Right cardiac atrium (tissue), 5 donors: ENCODE data around the gene TBC1D9. TPM values are rescaled to one million over a fixed set of nuclear protein-coding genes. Genes with fewer than 3 reads are reported as not detected.

Source experiments
- ATAC-seq, 2 donors: fragments of 200-7000 bp; cut with Tn5 transposase; one replicate each; pipeline versions ENCODE4 v1.8.0 to v1.9.1; 2020; ENCODE audit warnings: moderate library complexity in 2 of 2, mild to moderate bottlenecking in 1 of 2
- DNase-seq, 3 donors: peaks; one replicate each; pipeline ENCODE4 v3.0.0-alpha.2; 2020
- H3K27ac ChIP-seq: one replicate; pipeline ENCODE4 v1.5.1; 2013; ENCODE audit warnings: mild to moderate bottlenecking, low read length, control low read depth, moderate library complexity
- H3K27me3 ChIP-seq: one replicate; pipeline ENCODE4 v1.6.1; 2013; ENCODE audit not compliant: control insufficient read depth, insufficient read depth
- H3K4me1 ChIP-seq: one replicate; pipeline ENCODE4 v1.6.1; 2013; ENCODE audit warnings: low read length; ENCODE audit not compliant: control insufficient read depth, insufficient read depth
- H3K4me3 ChIP-seq: one replicate; pipeline ENCODE4 v1.5.1; 2013; ENCODE audit warnings: low read length, control low read depth
- H3K9me3 ChIP-seq: one replicate; pipeline ENCODE4 v1.6.1; 2013; ENCODE audit warnings: low read length; ENCODE audit not compliant: control insufficient read depth
- WGBS: extraction: QIAGEN DNeasy Blood & Tissue Kit; methylation state at CpG from one replicate; pipeline ENCODE4 v1.1.7; 2013; 5-methylcytosine and 5-hydroxymethylcytosine counted together
- intact Hi-C, 4 donors: fragments of 100-400 bp; cut with DNase I; formaldehyde crosslinking; loops; one replicate each; pipeline versions ENCODE4 v1.11.0 to v1.14.0; 2022 to 2023
- polyA plus RNA-seq: library from polyadenylated mRNA; stranded (reverse); fragments of 200-250 nt; gene quantifications from one replicate; pipeline ENCODE4 v1.2.3, GENCODE V29; 2013
- total RNA-seq, 4 donors: library from RNA; stranded (reverse); fragmentation: NEBNext Ultra II Directional; extraction: Animal tissue kit (Norgen Biotek cat#: 25700); gene quantifications; one replicate each; pipeline ENCODE4 v1.2.1, GENCODE V29; 2021
- donor health status: healthy with polysubstance abuse.
- donor health status: DM: no; HTN: yes; CAD: no.
- donor health status: DM: no; HTN: no; CAD: no.
- donor health status: DM: no; HTN: yes; CAD: no; lungs with severe emphysema.
- donor health status: DM: yes; HTN: yes; CAD: no.

TBC1D9 gene
- total and polyA plus RNA-seq, 5 donors = 5.1 to 13.6 (median 12.7) TPM

- Histone ChIP-seq H3K9me3 (no peaks in the 10 kb centered on the region), H3K27ac (no peak overlapping the region), H3K27me3 (no peaks in the 10 kb centered on the region), H3K4me3 (no peak overlapping the region), H3K4me1 (peaks cover 16% of the 10 kb centered on the region)
- intact Hi-C loops = no loop called here
- 94% methylated on average over 1 of the region's 1 CpG for WGBS
- DNase-seq = no peak
- no peak for ATAC-seq
Observed at GRCh38 chr4:140740422-140740821, 15.8 kb downstream of the TBC1D9 start.

GRCh38 chr4:140739971-140740370 lies 16.2 kb downstream of the TBC1D9 start:
- H3K4me3 ChIP-seq = no peak overlapping the region
- no peaks in the 10 kb centered on the region for H3K27me3 ChIP-seq
- H3K4me1 ChIP-seq = peaks cover 16% of the 10 kb centered on the region
- H3K9me3 ChIP-seq = no peaks in the 10 kb centered on the region
- no peak for DNase-seq
- no peak overlapping the region for H3K27ac ChIP-seq
- no peak for ATAC-seq
- intact Hi-C loops = no loop called here

- no peaks in the 10 kb centered on the region for H3K9me3 ChIP-seq
- no peak overlapping the region for H3K27ac ChIP-seq
- DNase-seq (no peak), ATAC-seq (no peak)
- H3K4me1 ChIP-seq = peaks cover 12% of the 10 kb centered on the region
- H3K27me3 ChIP-seq = no peaks in the 10 kb centered on the region
- no peak overlapping the region for H3K4me3 ChIP-seq
- intact Hi-C loops = no loop called here
- WGBS = 69% methylated on average over 1 of the region's 1 CpG
Observed at GRCh38 chr4:140738139-140738538, 18.0 kb downstream of the TBC1D9 start.

GRCh38 chr4:140736669-140737343 lies 19.4 kb downstream of the TBC1D9 start:
- Histone ChIP-seq H3K9me3 (no peaks in the 10 kb centered on the region), H3K4me1 (peaks cover 12% of the 10 kb centered on the region), H3K27me3 (no peaks in the 10 kb centered on the region), H3K27ac (no peak overlapping the region), H3K4me3 (no peak overlapping the region)
- WGBS = 66% methylated on average over 6 of the region's 6 CpGs
- peak; percentile 55 to 82 for ATAC-seq
- intact Hi-C loops = no loop called here
- no peak for DNase-seq

GRCh38 chr4:140735779-140736391 lies 20.3 kb downstream of the TBC1D9 start:
- 64% methylated on average over 4 of the region's 4 CpGs for WGBS
- intact Hi-C loops = no loop called here
- Histone ChIP-seq H3K27ac (no peak overlapping the region), H3K9me3 (no peaks in the 10 kb centered on the region), H3K27me3 (no peaks in the 10 kb centered on the region), H3K4me1 (peaks cover 9% of the 10 kb centered on the region), H3K4me3 (no peak overlapping the region)
- ATAC-seq (no peak), DNase-seq (no peak)

GRCh38 chr4:140735317-140735716 lies 20.9 kb downstream of the TBC1D9 start:
- no peak for ATAC-seq
- 91% methylated on average over 2 of the region's 2 CpGs for WGBS

GRCh38 chr4:140732780-140733179 lies 23.4 kb downstream of the TBC1D9 start:
- peaks cover 12% of the 10 kb centered on the region for H3K4me1 ChIP-seq
- no peaks in the 10 kb centered on the region for H3K9me3 ChIP-seq
- H3K27ac ChIP-seq = no peak overlapping the region
- WGBS = 57% methylated on average over 2 of the region's 2 CpGs
- no peak overlapping the region for H3K4me3 ChIP-seq
- ATAC-seq (no peak), DNase-seq (no peak)
- no peaks in the 10 kb centered on the region for H3K27me3 ChIP-seq
- intact Hi-C loops = no loop called here

More at GRCh38 chr4:140735317-140735716, 20.9 kb downstream of the TBC1D9 start:
- H3K27ac ChIP-seq = no peak overlapping the region
- no peak overlapping the region for H3K4me3 ChIP-seq
- no peaks in the 10 kb centered on the region for H3K9me3 ChIP-seq
- DNase-seq = no peak
- no peaks in the 10 kb centered on the region for H3K27me3 ChIP-seq
- intact Hi-C loops = no loop called here
- H3K4me1 ChIP-seq = peaks cover 9% of the 10 kb centered on the region

- no peak for DNase-seq
- 86% methylated on average over 6 of the region's 6 CpGs for WGBS
- no peaks in the 10 kb centered on the region for H3K9me3 ChIP-seq
- intact Hi-C loops = no loop called here
- H3K4me3 ChIP-seq = no peak overlapping the region
- no peak for ATAC-seq
- no peak overlapping the region for H3K27ac ChIP-seq
- peaks cover 6% of the 10 kb centered on the region for H3K4me1 ChIP-seq
- H3K27me3 ChIP-seq = no peaks in the 10 kb centered on the region
Observed at GRCh38 chr4:140729344-140730049, 26.7 kb downstream of the TBC1D9 start.

GRCh38 chr4:140726776-140727500 lies 29.2 kb downstream of the TBC1D9 start:
- no peaks in the 10 kb centered on the region for H3K27me3 ChIP-seq
- DNase-seq (no peak), ATAC-seq (peak; percentile 25 to 43)
- H3K4me1 ChIP-seq = peaks cover 6% of the 10 kb centered on the region
- WGBS = 74% methylated on average over 3 of the region's 3 CpGs
- no peaks in the 10 kb centered on the region for H3K9me3 ChIP-seq
- H3K4me3 ChIP-seq = no peak overlapping the region
- intact Hi-C loops = no loop called here
- no peak overlapping the region for H3K27ac ChIP-seq

- H3K27me3 ChIP-seq = no peaks in the 10 kb centered on the region
- WGBS = 85% methylated on average over 5 of the region's 5 CpGs
- ATAC-seq = no peak
Observed at GRCh38 chr4:140725556-140725955, 30.6 kb downstream of the TBC1D9 start.

GRCh38 chr4:140724760-140725159 lies 31.4 kb downstream of the TBC1D9 start:
- H3K4me3 ChIP-seq = no peak overlapping the region
- 87% methylated on average over 5 of the region's 5 CpGs for WGBS
- ATAC-seq (no peak), DNase-seq (no peak)
- peaks cover 6% of the 10 kb centered on the region for H3K4me1 ChIP-seq
- no peak overlapping the region for H3K27ac ChIP-seq
- H3K9me3 ChIP-seq = no peaks in the 10 kb centered on the region
- H3K27me3 ChIP-seq = no peaks in the 10 kb centered on the region
- intact Hi-C loops = no loop called here

More at GRCh38 chr4:140725556-140725955, 30.6 kb downstream of the TBC1D9 start:
- Histone ChIP-seq H3K4me1 (peaks cover 6% of the 10 kb centered on the region), H3K4me3 (no peak overlapping the region), H3K27ac (no peak overlapping the region), H3K9me3 (no peaks in the 10 kb centered on the region)
- intact Hi-C loops = no loop called here
- no peak for DNase-seq
